ENCODE results near the gene FBXO38.

DNA sequence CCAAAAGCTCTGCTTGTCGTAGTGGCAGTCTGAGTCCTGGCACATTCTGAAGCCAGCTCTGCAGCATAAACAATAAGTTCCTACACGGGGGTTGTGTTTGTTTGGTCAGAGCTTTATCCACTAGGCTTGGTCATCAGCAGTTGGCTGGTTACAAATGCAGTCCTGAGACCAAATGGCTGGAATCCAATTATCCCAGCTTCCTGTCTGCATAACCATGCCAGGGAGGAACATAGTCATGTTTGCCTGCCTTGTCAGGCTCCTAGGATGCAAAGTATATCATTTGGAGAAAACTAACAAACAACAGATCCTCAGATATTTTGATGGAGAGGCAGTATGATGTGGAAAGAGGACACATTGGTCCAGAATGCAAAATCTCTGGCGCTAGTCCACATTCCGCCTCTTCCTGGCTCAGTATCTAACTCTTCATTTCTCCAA lies 85.8 kb downstream of the FBXO38 start:
- TF ChIP-seq, protein P1, sequence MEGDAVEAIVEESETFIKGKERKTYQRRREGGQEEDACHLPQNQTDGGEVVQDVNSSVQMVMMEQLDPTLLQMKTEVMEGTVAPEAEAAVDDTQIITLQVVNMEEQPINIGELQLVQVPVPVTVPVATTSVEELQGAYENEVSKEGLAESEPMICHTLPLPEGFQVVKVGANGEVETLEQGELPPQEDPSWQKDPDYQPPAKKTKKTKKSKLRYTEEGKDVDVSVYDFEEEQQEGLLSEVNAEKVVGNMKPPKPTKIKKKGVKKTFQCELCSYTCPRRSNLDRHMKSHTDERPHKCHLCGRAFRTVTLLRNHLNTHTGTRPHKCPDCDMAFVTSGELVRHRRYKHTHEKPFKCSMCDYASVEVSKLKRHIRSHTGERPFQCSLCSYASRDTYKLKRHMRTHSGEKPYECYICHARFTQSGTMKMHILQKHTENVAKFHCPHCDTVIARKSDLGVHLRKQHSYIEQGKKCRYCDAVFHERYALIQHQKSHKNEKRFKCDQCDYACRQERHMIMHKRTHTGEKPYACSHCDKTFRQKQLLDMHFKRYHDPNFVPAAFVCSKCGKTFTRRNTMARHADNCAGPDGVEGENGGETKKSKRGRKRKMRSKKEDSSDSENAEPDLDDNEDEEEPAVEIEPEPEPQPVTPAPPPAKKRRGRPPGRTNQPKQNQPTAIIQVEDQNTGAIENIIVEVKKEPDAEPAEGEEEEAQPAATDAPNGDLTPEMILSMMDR (IDR thresholded peaks at IDR 0.05 in 2 of 3, conservative IDR thresholded peaks at IDR 0.05 in 1 of 3; ENCODE audit: borderline replicate concordance in 1 of 3, insufficient read depth in 1 of 3, low read depth in 2 of 3, low read length in 2 of 3), result no peak
- no peak for TF ChIP-seq POLR2A (IDR thresholded peaks at IDR 0.05; ENCODE audit: borderline replicate concordance, extremely low read depth, insufficient read depth, insufficient read length)
- TF ChIP-seq, protein P2, sequence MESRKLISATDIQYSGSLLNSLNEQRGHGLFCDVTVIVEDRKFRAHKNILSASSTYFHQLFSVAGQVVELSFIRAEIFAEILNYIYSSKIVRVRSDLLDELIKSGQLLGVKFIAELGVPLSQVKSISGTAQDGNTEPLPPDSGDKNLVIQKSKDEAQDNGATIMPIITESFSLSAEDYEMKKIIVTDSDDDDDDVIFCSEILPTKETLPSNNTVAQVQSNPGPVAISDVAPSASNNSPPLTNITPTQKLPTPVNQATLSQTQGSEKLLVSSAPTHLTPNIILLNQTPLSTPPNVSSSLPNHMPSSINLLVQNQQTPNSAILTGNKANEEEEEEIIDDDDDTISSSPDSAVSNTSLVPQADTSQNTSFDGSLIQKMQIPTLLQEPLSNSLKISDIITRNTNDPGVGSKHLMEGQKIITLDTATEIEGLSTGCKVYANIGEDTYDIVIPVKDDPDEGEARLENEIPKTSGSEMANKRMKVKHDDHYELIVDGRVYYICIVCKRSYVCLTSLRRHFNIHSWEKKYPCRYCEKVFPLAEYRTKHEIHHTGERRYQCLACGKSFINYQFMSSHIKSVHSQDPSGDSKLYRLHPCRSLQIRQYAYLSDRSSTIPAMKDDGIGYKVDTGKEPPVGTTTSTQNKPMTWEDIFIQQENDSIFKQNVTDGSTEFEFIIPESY (IDR thresholded peaks at IDR 0.05; ENCODE audit: extremely low read depth, insufficient replicate concordance, low read length), result no peak
- no peak for TF ChIP-seq JUND (IDR thresholded peaks at IDR 0.05)

Measured in HCT116 (cell line).